Brain pericyte (primary cell): Measurements from ENCODE around the gene HORMAD2.
"Not testable (repeated sequence)": the region's sequence is repeated elsewhere in the genome, so short reads cannot be mapped to it uniquely, and the experiment has no call there.

Source experiments
- DNase-seq: peaks from one replicate; pipeline ENCODE4 v3.0.0-alpha.2; 2012; ENCODE audit warnings: low read depth, low spot score

HORMAD2 gene

GRCh38 chr22:30208631-30209603 lies 128.7 kb downstream of the HORMAD2 start:
- DNase-seq = peak; percentile 72

DNA sequence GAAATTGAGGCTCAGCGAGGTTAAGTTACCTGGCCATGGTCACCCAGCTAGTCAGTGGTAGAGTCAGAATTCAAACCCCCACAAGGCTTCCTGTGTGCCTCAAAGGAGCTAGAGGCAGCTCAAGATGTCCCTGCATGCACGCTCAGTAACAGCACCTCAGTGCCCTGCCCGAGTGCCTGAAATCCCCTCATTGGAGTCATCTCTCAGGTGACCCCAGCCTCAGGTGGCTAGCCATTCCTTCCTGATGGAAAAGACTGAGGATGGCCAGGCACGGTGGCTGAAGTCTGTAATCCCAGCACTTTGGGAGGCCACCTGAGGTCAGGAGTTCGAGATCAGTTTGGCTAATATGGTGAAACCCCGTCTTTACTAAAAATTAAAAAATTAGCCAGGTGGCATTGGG lies 129.4 kb downstream of the HORMAD2 start:
- no peak for DNase-seq

- no peak for DNase-seq
Measured at GRCh38 chr22:30210235-30210909, 130.1 kb downstream of the HORMAD2 start.

- no peak for DNase-seq
Measured at GRCh38 chr22:30211124-30211820, 131.0 kb downstream of the HORMAD2 start.

- DNase-seq = peak; percentile 63
Measured at GRCh38 chr22:30212363-30212995, 132.2 kb downstream of the HORMAD2 start.

- no peak for DNase-seq
Measured at GRCh38 chr22:30212996-30213441, 132.8 kb downstream of the HORMAD2 start.

- no peak for DNase-seq
Measured at GRCh38 chr22:30214703-30215407, 134.6 kb downstream of the HORMAD2 start.

- not testable (repeated sequence) for DNase-seq
Measured at GRCh38 chr22:30216272-30216671, 136.0 kb downstream of the HORMAD2 start.

- no peak for DNase-seq
Measured at GRCh38 chr22:30216710-30217109, 136.4 kb downstream of the HORMAD2 start.

DNA sequence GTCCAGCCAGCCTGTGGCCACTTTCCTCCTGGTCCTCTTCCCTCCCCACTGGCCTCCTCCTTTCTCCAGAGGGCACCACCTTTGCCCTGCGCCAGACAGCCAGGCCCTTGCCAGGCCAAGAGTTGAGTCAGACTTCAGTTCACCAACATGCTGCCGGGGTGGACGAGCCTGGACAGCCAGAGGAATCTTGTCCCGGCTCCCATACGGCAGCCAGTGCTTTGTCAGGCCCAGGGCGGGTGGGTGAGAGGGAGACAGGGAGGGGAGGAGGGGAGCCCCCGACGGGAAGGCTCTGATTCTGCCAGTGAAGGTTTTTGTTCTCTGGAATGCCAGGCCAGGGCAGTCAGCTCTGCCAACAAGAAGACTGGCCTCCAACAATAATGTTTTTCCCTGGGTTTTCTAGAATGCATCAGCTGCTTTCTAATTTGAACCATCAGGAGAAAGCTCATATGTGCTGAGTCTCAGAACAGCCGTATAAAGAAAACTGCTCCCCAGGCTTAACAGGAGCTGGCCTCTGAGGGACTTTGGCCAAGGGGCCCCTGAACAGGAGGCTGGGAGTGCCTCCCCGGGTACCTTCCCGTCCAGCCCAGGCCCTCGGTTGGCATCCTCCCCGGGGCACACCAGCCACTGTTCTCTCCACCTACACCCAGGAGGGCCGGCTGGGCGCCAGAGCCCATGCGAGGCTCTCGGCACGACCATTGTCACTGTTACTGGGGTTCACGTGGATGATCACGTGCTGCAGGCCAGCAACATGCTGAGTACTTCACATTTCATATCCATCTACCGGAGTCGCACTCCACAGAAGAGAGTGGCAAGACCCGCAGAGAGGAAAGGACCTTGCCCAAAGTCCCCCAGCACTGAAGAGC lies 137.7 kb downstream of the HORMAD2 start:
- DNase-seq = no peak

GRCh38 chr22:30219049-30219654 lies 138.9 kb downstream of the HORMAD2 start:
- DNase-seq = no peak

DNA sequence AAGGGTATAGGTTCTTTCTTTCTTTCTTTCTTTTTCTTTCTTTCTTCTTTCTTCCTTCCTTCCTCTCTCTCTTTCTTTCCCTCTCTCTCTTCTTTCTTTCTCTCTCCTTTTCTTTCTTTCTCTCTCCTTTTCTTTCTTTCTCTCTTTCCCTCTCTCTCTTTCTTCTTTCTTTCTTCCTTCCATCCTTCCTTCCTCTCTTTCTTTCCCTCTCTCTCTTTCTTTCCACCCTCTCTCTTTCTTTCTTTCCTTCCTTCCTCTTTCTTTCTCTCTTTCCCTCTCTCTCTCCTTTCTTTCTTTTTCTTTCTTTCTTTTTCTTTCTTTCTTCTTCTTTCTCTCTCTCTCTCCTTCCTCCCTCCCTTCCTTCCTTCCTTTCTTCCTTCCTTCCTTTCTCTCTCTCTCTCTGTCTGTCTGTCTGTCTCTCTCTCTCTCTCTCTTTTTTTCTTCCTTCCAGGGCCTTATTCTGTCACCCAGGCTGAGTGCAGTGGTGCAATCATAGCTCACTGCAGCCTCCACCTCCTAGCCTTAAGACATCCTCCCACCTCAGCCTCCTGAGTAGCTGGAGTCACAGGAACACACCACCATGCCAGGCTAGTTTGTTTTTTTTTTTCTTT lies 139.5 kb downstream of the HORMAD2 start:
- no peak for DNase-seq

DNA sequence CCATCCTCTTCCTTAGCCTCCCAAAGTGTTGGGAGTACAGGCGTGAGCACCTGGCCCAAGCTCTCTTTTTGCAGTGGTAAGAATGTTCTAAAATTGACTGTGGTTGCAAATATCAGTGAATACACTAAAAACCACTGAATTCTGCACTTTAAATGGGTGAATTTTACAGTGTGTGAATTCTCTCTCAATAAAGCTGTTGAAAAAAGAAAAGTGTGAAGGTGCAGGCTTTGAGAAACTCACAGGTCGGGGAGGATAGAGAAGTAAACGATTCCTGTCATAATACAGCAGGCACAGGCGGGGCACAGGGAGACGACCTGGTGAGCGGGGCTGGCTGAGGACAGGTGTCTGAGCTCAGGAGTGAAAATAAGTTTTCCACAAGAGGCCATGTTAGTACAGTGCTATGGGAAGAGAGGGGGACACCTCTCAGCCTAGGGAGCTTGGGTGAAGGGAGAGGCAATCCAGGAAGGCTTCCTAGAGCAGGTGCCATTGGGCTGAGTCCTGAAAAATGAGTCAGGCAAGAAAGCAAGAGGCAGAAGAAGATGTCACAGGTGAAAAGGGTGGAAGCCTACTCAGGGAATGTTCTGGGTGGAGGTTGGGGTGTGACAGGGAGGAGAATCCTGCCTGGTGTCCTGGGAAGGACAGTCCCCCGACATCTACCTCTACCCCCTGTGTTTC lies 140.2 kb downstream of the HORMAD2 start:
- DNase-seq = no peak

DNA sequence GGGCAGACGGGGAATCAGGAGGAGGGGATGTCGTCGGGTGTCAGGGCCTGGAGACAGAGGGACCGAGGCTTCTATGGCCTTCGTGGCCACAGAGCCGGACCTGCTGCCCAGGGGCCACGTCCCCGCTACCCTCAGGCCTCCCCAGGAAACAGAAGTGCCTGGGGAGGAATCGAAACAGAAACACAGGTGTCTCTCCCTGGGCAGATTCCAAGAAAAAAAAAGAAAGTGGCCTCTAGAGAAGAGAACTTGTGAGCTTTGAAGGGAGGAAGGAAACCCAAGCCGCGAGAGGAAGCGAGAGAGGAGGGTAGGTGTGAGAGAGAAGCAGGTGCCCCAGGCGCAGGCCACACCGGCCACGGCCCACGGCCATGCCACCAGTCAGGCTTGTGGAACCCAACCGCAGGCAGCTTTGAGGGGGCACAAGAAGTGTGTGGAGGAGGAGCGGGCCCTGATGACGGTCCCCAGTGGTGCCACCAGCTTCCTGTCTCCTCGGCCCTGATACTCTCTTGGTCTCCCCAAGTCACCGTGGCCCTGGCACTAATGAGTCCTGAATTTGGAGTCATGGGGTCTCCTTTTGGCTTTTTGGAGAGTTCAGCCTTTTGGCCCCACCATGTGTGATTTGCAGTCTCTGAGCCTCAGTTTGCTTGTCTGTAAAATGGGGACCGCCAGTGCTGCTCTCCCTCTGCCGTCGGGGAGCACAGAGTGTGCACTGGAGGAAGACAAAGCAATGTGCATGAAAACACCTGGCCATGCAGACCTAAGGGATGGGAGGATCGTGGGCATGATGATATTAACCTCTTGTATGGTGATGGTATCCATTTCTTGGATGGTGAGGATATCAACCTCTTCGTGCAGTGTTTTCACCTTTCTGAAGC lies 141.1 kb downstream of the HORMAD2 start:
- DNase-seq = no peak

DNA sequence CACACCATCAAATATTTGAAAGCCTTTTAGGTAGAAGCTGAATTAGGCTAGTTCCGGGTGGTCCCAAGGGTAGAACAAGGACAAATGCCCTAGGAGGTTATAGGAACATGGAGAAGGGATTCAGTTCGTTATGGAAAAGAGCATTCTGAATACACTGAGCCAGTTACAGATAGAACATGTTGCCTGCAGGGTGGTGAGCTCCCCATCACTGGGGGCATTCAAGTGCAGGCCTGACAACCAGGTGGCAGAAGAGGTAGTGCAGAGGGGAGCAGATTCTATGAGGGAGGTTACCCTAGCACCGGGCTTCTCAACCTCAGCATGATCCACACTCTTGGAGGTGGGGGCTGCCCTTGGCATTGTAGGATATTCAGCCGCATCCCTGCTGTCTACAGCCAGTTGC lies 142.1 kb downstream of the HORMAD2 start:
- DNase-seq = no peak

DNA sequence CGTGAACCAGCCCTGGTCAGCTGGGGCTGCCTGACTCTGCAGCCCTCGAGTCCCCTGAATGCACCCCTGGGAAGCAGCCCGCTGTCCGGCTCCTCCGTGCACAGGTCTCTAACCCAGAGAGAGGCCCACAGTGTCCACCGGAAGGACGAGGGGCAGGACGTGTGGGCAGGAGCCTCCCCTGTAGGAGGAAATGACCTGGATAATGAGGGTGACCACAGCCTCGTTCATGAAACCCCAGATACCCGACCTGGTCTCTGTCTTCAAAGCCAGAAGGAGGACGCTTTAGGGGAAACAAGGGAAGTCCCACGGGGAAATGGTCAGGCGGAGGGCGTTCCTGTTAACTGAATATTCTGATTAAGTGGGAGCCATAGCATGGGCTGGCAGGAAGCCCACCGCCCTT lies 143.0 kb downstream of the HORMAD2 start:
- DNase-seq = no peak

- no peak for DNase-seq
Measured at GRCh38 chr22:30224161-30224857, 144.0 kb downstream of the HORMAD2 start.
